Endothelial cell of coronary artery (primary cell): ENCODE data around the gene TCF23. TPM values are rescaled to one million over a fixed set of nuclear protein-coding genes. Genes with fewer than 3 reads are reported as not detected.

ENCODE experiments used
- total RNA-seq: library from RNA; depleted of rRNA; stranded (reverse); fragments of >200 nt; gene quantifications from 2 replicates; pipeline ENCODE4 v1.2.3, GENCODE V29; 2014

Gene TCF23
- total RNA-seq, result not detected in 2 replicates

GRCh38 chr2:27148801-27149439 lies at the start of gene TCF23:
Gene TCF23 (plus strand): TSS chr2:27149004. CDS start chr2:27149134, 130 bp downstream.

DNA sequence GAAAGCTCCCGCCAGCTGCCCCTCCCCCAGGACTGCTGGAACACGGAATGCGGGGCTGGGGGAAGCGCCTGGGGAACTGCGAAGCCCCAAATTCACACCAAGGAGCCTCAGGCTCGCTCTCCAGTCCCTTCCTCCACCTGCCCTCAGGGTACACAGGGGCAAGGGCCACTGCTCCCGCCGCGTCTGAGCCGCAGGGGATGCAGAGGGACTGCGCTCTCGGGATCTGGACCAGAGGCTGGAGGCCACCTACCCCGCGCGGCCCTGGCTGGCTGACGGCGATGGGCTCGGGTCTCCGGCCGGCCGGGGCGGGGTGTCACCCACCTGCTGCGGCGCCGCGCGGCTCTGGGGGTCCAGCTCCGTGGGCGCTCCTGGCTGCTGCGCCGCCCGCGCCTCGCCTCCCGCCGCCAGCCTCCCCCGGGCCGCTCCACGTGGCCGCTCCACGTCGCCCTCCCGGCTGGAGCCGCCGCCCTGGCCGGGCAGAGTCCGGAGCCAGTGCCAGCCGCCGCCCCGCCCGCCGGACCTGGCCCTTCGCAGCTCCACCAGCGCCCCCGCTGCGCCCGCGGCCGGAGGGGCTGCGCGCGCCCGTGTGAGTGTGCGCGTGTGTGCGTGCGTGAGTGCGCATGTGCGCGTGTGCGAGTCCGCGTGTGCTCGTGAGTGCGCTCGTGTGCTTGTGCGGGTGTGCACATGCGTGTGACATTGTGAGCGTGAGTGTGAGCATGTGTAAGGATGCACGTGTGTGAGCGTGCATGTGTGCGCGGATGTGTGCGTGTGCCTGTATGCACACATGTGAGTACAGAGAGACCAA lies 30.1 kb upstream of the TCF23 start, which contains the start of gene CGREF1:
TSS of gene CGREF1 (minus strand) at position 604 of the 805 bp plus-strand sequence. CDS start 14,762 bp downstream, outside the sequence.

DNA sequence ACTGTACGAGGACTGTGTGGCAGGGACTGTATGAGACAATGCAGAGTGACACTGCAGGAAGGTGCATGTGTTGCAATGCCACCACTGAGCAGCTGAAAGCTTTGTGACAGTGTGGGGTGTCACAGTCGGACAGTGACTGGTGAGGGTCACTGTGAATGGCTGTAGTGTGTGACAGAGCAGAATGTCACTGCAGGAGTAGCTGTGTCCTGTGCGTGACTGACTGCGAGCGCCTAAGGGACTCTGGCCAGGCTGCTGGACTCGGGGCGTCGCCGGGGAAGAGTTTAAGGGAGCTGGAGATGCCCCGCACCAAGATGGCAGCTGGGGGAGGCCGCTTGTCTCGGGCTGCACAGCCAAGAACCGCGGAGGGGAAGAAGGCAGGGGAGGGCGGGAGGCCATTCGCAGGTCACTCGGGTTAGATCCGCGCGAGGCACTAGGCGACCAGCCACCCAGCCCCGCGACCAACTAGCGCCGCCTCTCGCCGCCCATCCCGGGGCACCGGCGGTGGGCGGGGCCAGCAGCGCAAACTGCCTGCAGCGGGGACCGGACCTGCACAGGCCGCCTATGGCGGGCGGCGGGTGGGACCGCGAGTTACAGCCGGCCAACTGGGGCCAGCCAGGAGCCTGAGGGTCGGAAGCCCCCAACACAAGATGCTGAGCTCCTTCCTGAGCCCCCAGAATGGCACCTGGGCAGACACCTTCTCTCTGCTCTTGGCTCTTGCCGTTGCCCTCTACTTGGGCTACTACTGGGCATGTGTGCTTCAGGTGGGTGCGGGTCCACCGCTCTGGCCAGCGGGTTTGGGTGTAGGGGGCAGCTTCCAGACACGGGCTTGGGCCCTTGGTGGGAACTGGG lies 25.3 kb upstream of the TCF23 start, which contains the start of gene ABHD1:
TSS of gene ABHD1 (plus strand) at position 514 of the 849 bp plus-strand sequence. CDS start at position 648, 134 bp downstream.

DNA sequence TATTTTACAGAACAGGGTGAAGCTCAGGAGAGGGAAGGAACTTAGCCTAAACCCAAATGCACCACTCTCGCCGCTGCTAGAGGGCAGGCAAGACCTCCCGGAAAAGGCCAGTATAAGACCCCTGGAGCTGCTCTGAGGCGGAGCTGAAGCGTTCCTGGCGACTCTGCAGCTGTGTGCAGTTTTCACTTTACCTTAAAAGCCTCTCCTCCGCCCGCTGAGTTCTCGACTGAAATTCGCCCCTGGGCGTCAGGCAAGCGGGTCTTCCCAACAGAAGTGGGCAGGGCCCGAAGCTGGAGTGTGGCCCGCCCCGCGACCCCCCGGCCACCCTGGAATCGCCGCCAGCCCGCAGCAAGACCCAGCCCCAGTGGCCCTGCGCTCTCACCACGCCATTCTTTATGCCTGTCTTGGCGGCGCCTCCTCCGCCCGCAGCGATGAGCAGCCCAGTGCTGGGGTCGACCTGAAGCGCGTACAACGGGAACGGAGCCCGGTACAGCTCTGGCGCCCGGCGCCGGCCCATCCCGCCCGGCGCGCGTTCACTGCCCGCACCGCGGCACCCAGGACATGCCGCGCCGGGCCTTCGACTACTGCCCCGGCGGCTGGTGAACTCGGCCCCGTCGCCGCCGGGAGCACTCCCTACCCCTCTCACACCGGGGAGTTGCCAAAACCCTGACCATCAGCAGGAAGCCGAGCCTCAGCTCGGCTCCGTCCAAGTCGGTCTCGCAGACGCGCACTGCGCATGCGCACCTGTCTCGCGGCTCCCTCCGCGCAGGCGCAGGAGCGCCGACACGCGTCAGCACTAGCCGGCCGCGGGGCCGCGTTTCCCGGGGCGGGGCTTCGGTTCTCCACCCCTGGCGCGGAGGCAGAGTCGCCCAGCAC lies 14.7 kb upstream of the TCF23 start, which contains the start of gene PREB:
TSS of gene PREB (minus strand) at position 732 of the 876 bp plus-strand sequence. CDS start at position 517, 215 bp downstream.

DNA sequence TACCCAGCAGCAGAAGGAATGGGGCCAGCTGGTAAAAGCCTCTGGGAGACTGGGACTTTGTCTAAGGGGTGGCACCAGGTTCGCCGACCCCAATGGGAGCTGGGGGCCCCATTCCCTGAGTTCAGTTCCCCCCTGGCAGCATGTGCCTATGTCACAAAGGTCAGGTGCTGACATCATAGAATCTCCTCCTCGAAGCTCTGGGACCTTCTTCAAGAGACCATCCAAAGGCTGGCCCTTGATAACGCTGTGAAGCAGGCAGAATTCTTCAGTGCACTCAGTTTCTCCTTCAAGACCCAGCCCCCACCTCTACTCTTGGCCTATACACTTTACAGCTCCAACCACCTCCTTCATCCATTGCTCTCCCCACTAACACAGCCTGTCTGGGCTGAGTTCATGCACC lies 9.5 kb upstream of the TCF23 start, which contains the start of gene PRR30:
TSS of gene PRR30 (minus strand) at position 101 of the 400 bp plus-strand sequence. CDS start 1,081 bp downstream, outside the sequence.

Other genes starting within 250 kb of the TCF23 start
- 0.90 and 1.5 TPM in 2 replicates for gene MAPRE3, start 178.4 kb upstream of the TCF23 start, total RNA-seq
- gene TMEM214, start 116.0 kb upstream of the TCF23 start, total RNA-seq, result 18.4 and 27.4 TPM in 2 replicates
- gene AGBL5, start 97.3 kb upstream of the TCF23 start, total RNA-seq, result 12.3 and 17.1 TPM in 2 replicates
- gene OST4, start 77.3 kb upstream of the TCF23 start, total RNA-seq, result 410 and 546 TPM in 2 replicates
- gene EMILIN1, start 70.4 kb upstream of the TCF23 start, total RNA-seq, result 0.90 and 11.1 TPM in 2 replicates
- 1.2 and 2.0 TPM in 2 replicates for gene KHK, start 62.2 kb upstream of the TCF23 start, total RNA-seq
- gene CGREF1, start 29.9 kb upstream of the TCF23 start, total RNA-seq, result 1.2 and 4.3 TPM in 2 replicates
- gene ABHD1, start 25.2 kb upstream of the TCF23 start, total RNA-seq, result under 0.01 TPM in 1 of 2 replicates, not detected in the other
- 44.8 and 50.9 TPM in 2 replicates for gene PREB, start 14.4 kb upstream of the TCF23 start, total RNA-seq
- gene PRR30, start 9.6 kb upstream of the TCF23 start, total RNA-seq, result not detected in 2 replicates
- gene ATRAID, start 63.0 kb downstream of the TCF23 start, total RNA-seq, result 94.9 and 128 TPM in 2 replicates
- 19.7 and 27.9 TPM in 2 replicates for gene SLC5A6, start 63.3 kb downstream of the TCF23 start, total RNA-seq
- gene CAD, start 68.4 kb downstream of the TCF23 start, total RNA-seq, result 46.6 and 50.3 TPM in 2 replicates
- gene SLC30A3, start 114.0 kb downstream of the TCF23 start, total RNA-seq, result not detected in 2 replicates
- gene DNAJC5G, start 126.4 kb downstream of the TCF23 start, total RNA-seq, result not detected in 2 replicates
- not detected in 2 replicates for gene TRIM54, start 133.4 kb downstream of the TCF23 start, total RNA-seq
- 0.09 and 0.19 TPM in 2 replicates for gene UCN, start 159.4 kb downstream of the TCF23 start, total RNA-seq
- gene MPV17, start 174.1 kb downstream of the TCF23 start, total RNA-seq, result 28.9 and 40.7 TPM in 2 replicates
- gene GTF3C2, start 207.8 kb downstream of the TCF23 start, total RNA-seq, result 23.6 and 23.8 TPM in 2 replicates
- gene EIF2B4, start 221.3 kb downstream of the TCF23 start, total RNA-seq, result 38.6 and 38.8 TPM in 2 replicates
- gene SNX17, start 221.6 kb downstream of the TCF23 start, total RNA-seq, result 106 and 114 TPM in 2 replicates
- 6.2 and 7.6 TPM in 2 replicates for gene ZNF513, start 231.7 kb downstream of the TCF23 start, total RNA-seq